K562 (cell line): Measurements from ENCODE around the gene PDLIM4. TPM values are rescaled to one million over a fixed set of nuclear protein-coding genes. Genes with fewer than 3 reads are reported as not detected.

Source experiments
- ATAC-seq: fragments of 200-7000 bp; cut with Tn5 transposase; 3 replicates; pipeline ENCODE4 v1.9.1; 2020; ENCODE audit warnings: moderate library complexity
- BruUV-seq: library from RNA; stranded (reverse); fragments of 400-500 nt; replicated peaks from 2 replicates; lab custom pipeline; 2021; lab: Mats Ljungman, UMichigan
- CTCF ChIA-PET: fragments of 300-600 bp; formaldehyde crosslinking; extraction: SDS; loops from one replicate; lab custom pipeline; 2021; ENCODE audit warnings: low intra/inter-chr PET ratio; lab: Yijun Ruan, JAX
- POLR2A ChIA-PET: fragments of 300-600, 350-650 bp; sonication (Branson Sonifier 250); formaldehyde crosslinking; extraction: SDS; loops from one replicate; lab custom pipeline; 2021; ENCODE audit warnings: antibody characterized with exemption, inconsistent platforms; lab: Yijun Ruan, JAX
- DNase-seq, 4 experiments: peaks; one replicate each; pipeline versions ENCODE4 v3.0.0 to v3.0.0-alpha.2; 2011 to 2018; ENCODE audit warnings: low spot score in 3 of 4, mixed read lengths in 3 of 4; ENCODE audit errors: extremely low read depth in 1 of 4
- FAIRE-seq: peaks from 2 replicates; lab custom pipeline; 2011; peaks lifted over from hg19 to GRCh38; lab: Jason Lieb, UNC
- H2AFZ ChIP-seq: 2 replicates; pipeline ENCODE4 v1.6.0; 2011; ENCODE audit warnings: low read depth, low read length, control low read depth, inconsistent platforms
- H3K27ac ChIP-seq: fragments of 200-600 bp; 3 replicates; pipeline ENCODE4 v1.8.0; 2011; ENCODE audit warnings: low read depth, mild to moderate bottlenecking, control low read depth, inconsistent platforms, low read length, moderate library complexity, mixed read lengths; ENCODE audit errors: extremely low read depth
- H3K27me3 ChIP-seq, 2 experiments: fragments of 300-600 bp in 1 of 2; 2 replicates in 1 of 2; 3 replicates in 1 of 2; pipeline versions ENCODE4 v1.6.0 to v1.8.0; 2011; ENCODE audit warnings: inconsistent platforms in 2 of 2, low read length in 2 of 2, mild to moderate bottlenecking in 1 of 2, mixed read lengths in 1 of 2, moderate library complexity in 1 of 2; ENCODE audit not compliant: control insufficient read depth in 2 of 2, insufficient read depth in 2 of 2
- H3K36me3 ChIP-seq: fragments of 300-600 bp; 3 replicates; pipeline ENCODE4 v1.8.0; 2011; ENCODE audit warnings: mild to moderate bottlenecking, low read length, inconsistent platforms; ENCODE audit not compliant: control insufficient read depth, insufficient read depth
- H3K4me1 ChIP-seq, 2 experiments: fragments of 200-600 bp in 1 of 2; replicated peaks in 1 of 2; 2 replicates in 1 of 2; 3 replicates in 1 of 2; pipeline versions ENCODE4 v1.5.1 to v1.8.0; 2011; ENCODE audit warnings: inconsistent platforms in 2 of 2, low read length in 2 of 2, mild to moderate bottlenecking in 1 of 2, mixed read lengths in 1 of 2, moderate library complexity in 1 of 2; ENCODE audit not compliant: control insufficient read depth in 2 of 2, insufficient read depth in 2 of 2
- H3K4me2 ChIP-seq: 2 replicates; pipeline ENCODE4 v1.6.1; 2011; ENCODE audit warnings: low read length, control low read depth, inconsistent platforms, mixed read lengths; ENCODE audit not compliant: insufficient read depth
- H3K4me3 ChIP-seq: fragments of 200-600 bp; sonication (generic), shearing (Covaris generic); 2 replicates; pipeline ENCODE4 v1.5.1; 2016; ENCODE audit warnings: control low read depth, inconsistent platforms
- H3K79me2 ChIP-seq: fragments of 200-600 bp; 3 replicates; pipeline ENCODE4 v1.8.0; 2011; ENCODE audit warnings: low read length, inconsistent platforms; ENCODE audit not compliant: control insufficient read depth, insufficient read depth
- H3K9ac ChIP-seq, 2 experiments: 2 replicates each; pipeline versions ENCODE4 v1.6.0 to v1.6.1; 2011; ENCODE audit warnings: low read depth in 2 of 2, low read length in 2 of 2, control low read depth in 1 of 2, inconsistent platforms in 1 of 2, mild to moderate bottlenecking in 1 of 2, mixed read lengths in 1 of 2; ENCODE audit not compliant: insufficient read depth in 1 of 2
- H3K9me1 ChIP-seq: one replicate; pipeline ENCODE4 v1.6.0; 2011; ENCODE audit warnings: inconsistent platforms, mild to moderate bottlenecking, low read length, moderate library complexity; ENCODE audit not compliant: control insufficient read depth, insufficient read depth
- H3K9me3 ChIP-seq: replicated peaks from 2 replicates; pipeline ENCODE4 v1.5.1; 2011; ENCODE audit warnings: low read depth, low read length, inconsistent platforms; ENCODE audit not compliant: control insufficient read depth, insufficient read depth
- H4K20me1 ChIP-seq: replicated peaks from 2 replicates; pipeline ENCODE4 v1.6.1; 2011; ENCODE audit warnings: low read length, inconsistent platforms, mixed read lengths; ENCODE audit not compliant: control insufficient read depth, insufficient read depth
- ATF1 ChIP-seq, 2 experiments: fragments of 450-650 bp in 1 of 2; IDR thresholded peaks; 2 replicates each; pipeline ENCODE4 v1.6.1; 2016; ENCODE audit warnings: missing compliant biosample characterization in 1 of 2, missing genetic modification characterization in 1 of 2
- EP300 ChIP-seq: IDR thresholded peaks from 2 replicates; pipeline ENCODE4 v1.6.1; 2012; ENCODE audit warnings: low read length, improper control_type of control experiment
- ETV6 ChIP-seq, 3 experiments: fragments of 150-350 bp in 1 of 3; sonication (generic) in 1 of 3; formaldehyde crosslinking in 1 of 3; IDR thresholded peaks; 2 replicates each; pipeline versions ENCODE4 v1.6.1 to v1.8.0; 2014 to 2022; ENCODE audit warnings: borderline replicate concordance in 2 of 3, low read depth in 2 of 3, antibody characterized with exemption in 1 of 3, low read length in 1 of 3, mild to moderate bottlenecking in 1 of 3, missing genetic modification reagents in 1 of 3
- GTF2B ChIP-seq: IDR thresholded peaks from 2 replicates; pipeline ENCODE4 v1.6.1; 2011; ENCODE audit not compliant: insufficient read length; ENCODE audit errors: extremely low read depth
- HDAC8 ChIP-seq: fragments of 450-650 bp; IDR thresholded peaks from 2 replicates; pipeline ENCODE4 v1.6.1; 2016; ENCODE audit warnings: mild to moderate bottlenecking, missing genetic modification characterization, moderate library complexity, missing compliant biosample characterization
- HNRNPH1 ChIP-seq: fragments of 200-400 bp; formaldehyde crosslinking; optimal IDR thresholded peaks from 2 replicates; pipeline ENCODE3; 2017; ENCODE audit warnings: low read depth, mild to moderate bottlenecking, low read length, moderate library complexity
- HNRNPL ChIP-seq: fragments of 200-400 bp; formaldehyde crosslinking; IDR thresholded peaks from 2 replicates; pipeline ENCODE4 v1.6.1; 2017; ENCODE audit warnings: low read depth, mild to moderate bottlenecking, low read length
- ILF3 ChIP-seq: fragments of 450-650 bp; IDR thresholded peaks from 2 replicates; pipeline ENCODE4 v1.6.1; 2018; ENCODE audit warnings: antibody characterized with exemption, mild to moderate bottlenecking, moderate library complexity, borderline replicate concordance
- MAFK ChIP-seq: IDR thresholded peaks from 2 replicates; pipeline ENCODE4 v1.6.1; 2011; ENCODE audit warnings: low read length, improper control_type of control experiment
- MTA1 ChIP-seq: fragments of 450-650 bp; IDR thresholded peaks from 2 replicates; pipeline ENCODE4 v1.6.1; 2017; ENCODE audit warnings: borderline replicate concordance
- PRDM10 ChIP-seq: fragments of 450-650 bp; IDR thresholded peaks from 2 replicates; pipeline ENCODE4 v1.6.1; 2018; ENCODE audit not compliant: partially characterized antibody
- RBFOX2 ChIP-seq: fragments of 200-400 bp; formaldehyde crosslinking; IDR thresholded peaks from 2 replicates; pipeline ENCODE4 v1.6.1; 2017; ENCODE audit warnings: low read depth, mild to moderate bottlenecking, low read length, moderate library complexity
- TCFL5 ChIP-seq: fragments of 250-450 bp; sonication (Bioruptor Pico); conservative IDR thresholded peaks from 2 replicates; pipeline ENCODE4 v1.6.1; 2021; ENCODE audit warnings: mild to moderate bottlenecking, moderate library complexity, matching md5 sums
- U2AF1 ChIP-seq: fragments of 200-400 bp; formaldehyde crosslinking; optimal IDR thresholded peaks from 2 replicates; pipeline ENCODE3; 2017; ENCODE audit warnings: mild to moderate bottlenecking, low read depth, low read length, moderate library complexity
- USF2 ChIP-seq: sonication (generic); formaldehyde crosslinking; IDR thresholded peaks from 2 replicates; pipeline ENCODE4 v1.5.0; 2020; ENCODE audit warnings: missing genetic modification reagents
- ZKSCAN1 ChIP-seq: fragments of 150-350 bp; IDR thresholded peaks from 2 replicates; pipeline ENCODE4 v1.6.1; 2016; ENCODE audit warnings: low read depth, low read length
- ZNF584 ChIP-seq: fragments of 200-800 bp; sonication (Bioruptor generic); IDR thresholded peaks from 2 replicates; pipeline ENCODE4 v1.6.1; 2016; ENCODE audit warnings: low read depth, mild to moderate bottlenecking, missing genetic modification characterization, missing compliant biosample characterization
- WGBS: fragments of 100-300 bp; shearing (Covaris generic); methylation state at CpG from one replicate; pipeline ENCODE4 v1.1.6; 2016; ENCODE audit warnings: low coverage, mixed read lengths; ENCODE audit not compliant: insufficient coverage; ENCODE audit errors: missing lambda C conversion rate; 5-methylcytosine and 5-hydroxymethylcytosine counted together
- in situ Hi-C: fragments of 300-500 bp; cut with MboI; formaldehyde crosslinking; loops from 4 replicates; pipeline ENCODE4 v1.15.0; 2018; ENCODE audit warnings: inconsistent platforms, mixed read lengths
- intact Hi-C: fragments of 100-400 bp; cut with micrococcal nuclease; formaldehyde crosslinking; loops from 2 replicates; pipeline ENCODE4 v1.14.2; 2022
- polyA plus RNA-seq, 8 experiments: library from polyadenylated mRNA; depleted of rRNA in 4 of 8; stranded (reverse) in 5 of 8; unstranded in 3 of 8; fragments of >200 nt; fragmentation: Nextera tagmentation in 2 of 8; fragmentation: Illumina TruSeq in 1 of 8; extraction: Ambion mirVana in 2 of 8; extraction: Trizol in 1 of 8; gene quantifications; 2 replicates each; pipeline versions ENCODE4 v1.2.1 to v1.2.3, GENCODE V29; 2011 to 2014; ENCODE audit warnings: inconsistent platforms in 1 of 8, missing spikeins in 1 of 8
- total RNA-seq, 7 experiments: library from RNA; depleted of rRNA in 6 of 7; stranded (reverse); fragments of >200 nt in 6 of 7; fragmentation: Illumina TruSeq in 2 of 7; extraction: Trizol in 2 of 7; gene quantifications; 2 replicates each; pipeline versions ENCODE4 v1.2.1 to v1.2.3, GENCODE V29; 2011 to 2021; ENCODE audit warnings: low replicate concordance in 1 of 7

Gene PDLIM4
- total and polyA plus RNA-seq, 9 of the 15 experiments (the other 6 are each of a cell fraction or from before 2014, with no cell fraction given): 0.28 to 32.8 (median 13.1) TPM

GRCh38 chr5:132223861-132224260 is 33.6 kb upstream of the PDLIM4 start (continued):
- TF ChIP-seq GTF2B (no peak), MAFK (no peak), RBFOX2 (no peak)

DNA sequence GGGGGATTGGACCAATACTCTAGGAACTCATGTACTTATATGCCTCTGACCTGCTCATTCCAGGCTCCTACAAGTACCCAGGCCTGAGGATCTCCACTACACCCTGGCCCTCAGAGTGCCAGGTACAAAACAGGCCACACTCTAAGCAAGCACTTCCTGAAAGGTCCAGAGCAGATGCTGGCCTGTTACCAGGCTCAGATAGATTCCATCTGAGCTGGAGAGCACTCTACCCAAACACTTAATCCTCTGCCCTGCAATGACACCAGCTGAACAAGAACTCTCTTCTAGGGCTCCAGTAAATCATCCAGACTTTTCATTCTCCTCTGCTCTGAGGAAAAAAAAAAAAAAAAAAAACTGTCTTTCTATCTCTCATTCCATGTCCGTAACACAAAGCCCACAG is 32.8 kb upstream of the PDLIM4 start:
- ATAC-seq: no peak
- DNase-seq: no peak
- POLR2A ChIA-PET: interaction anchor here (0.6 to 3.3 kb wide), 9 partner anchors 11 to 223 kb away, joined by 3 to 11 read pairs (median 3); no protein-coding TSS in a partner anchor
- no TSS peak for BruUV-seq
- intact Hi-C loops: no loop called here
- no peak overlapping the region; a peak in 1 of 4 replicates for H3K9ac ChIP-seq
- no peak overlapping the region for H2AFZ ChIP-seq
- H3K4me1 ChIP-seq: peaks cover 30% of the 10 kb centered on the region in 2 experiments
- H3K27ac ChIP-seq: no peak overlapping the region
- in situ Hi-C loops: no loop called here
- H3K36me3 ChIP-seq: no peaks in the 10 kb centered on the region; the same call in 2 of the 3 replicates
- no peaks in the 10 kb centered on the region for H3K9me3 ChIP-seq
- WGBS: no CpG with 5 or more reads among the region's 1 CpG
- H4K20me1 ChIP-seq: peaks cover 13% of the 10 kb centered on the region; the same call in 1 of the 2 replicates
- H3K9me1 ChIP-seq: no peaks in the 10 kb centered on the region
- no peak for FAIRE-seq
- peaks cover 14% of the 10 kb centered on the region; the same call in 1 of the 3 replicates for H3K79me2 ChIP-seq
- no peaks in the 10 kb centered on the region for H3K27me3 ChIP-seq
- CTCF ChIA-PET: no interaction called here
- no peak overlapping the region for H3K4me2 ChIP-seq
- H3K4me3 ChIP-seq: no peak overlapping the region
- TF ChIP-seq EP300 (no peak), U2AF1 (no peak), TCFL5 (CRISPR knock-in tag) (no peak), ZKSCAN1 (no peak), ATF1 (CRISPR knock-in tag; IDR thresholded peaks at IDR 0.05) (no peak), ATF1 (tag; IDR thresholded peaks at IDR 0.05) (no peak), ZNF584 (CRISPR knock-in tag) (no peak), PRDM10 (no peak), HNRNPH1 (no peak), MTA1 (no peak), ETV6 (IDR thresholded peaks at IDR 0.05; ENCODE audit: borderline replicate concordance in 1 of 2, low read depth in 2 of 2, low read length in 1 of 2) (no peak), ETV6 (CRISPR knock-in tag; IDR thresholded peaks at IDR 0.05; ENCODE audit: borderline replicate concordance) (no peak), ILF3 (no peak), HDAC8 (tag) (no peak), USF2 (CRISPR knock-in tag) (no peak), HNRNPL (no peak)
